Cortex of kidney (tissue), 1 donor: ENCODE measurements around the gene TIPRL.

Source experiments
- DNase-seq: peaks from one replicate; lab custom pipeline; 2025; lab: John Stamatoyannopoulos, UW

Gene TIPRL

DNA sequence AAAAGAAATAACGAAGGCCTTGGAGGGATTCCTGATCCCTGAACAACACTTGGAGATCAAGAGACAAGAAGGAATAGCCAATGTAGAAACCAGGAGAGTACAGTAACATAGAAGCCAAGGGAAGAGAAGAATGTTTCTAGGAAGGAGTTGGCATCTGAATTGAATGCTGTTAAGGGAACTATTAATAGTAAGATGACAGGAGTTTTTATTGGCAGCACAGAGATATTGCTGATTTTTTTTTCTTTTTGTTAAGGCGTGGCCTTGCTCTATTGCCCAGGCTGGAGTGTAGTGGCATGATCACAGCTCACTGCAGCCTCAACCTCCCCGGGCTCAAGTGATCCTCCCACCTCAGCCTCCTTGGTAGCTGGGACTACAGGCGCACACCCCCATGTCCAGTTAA is 37.4 kb downstream of the TIPRL start:
- DNase-seq = no peak

- DNase-seq = no peak
These were observed 38.9 kb downstream of the TIPRL start for GRCh38 chr1:168217664-168218063.

DNA sequence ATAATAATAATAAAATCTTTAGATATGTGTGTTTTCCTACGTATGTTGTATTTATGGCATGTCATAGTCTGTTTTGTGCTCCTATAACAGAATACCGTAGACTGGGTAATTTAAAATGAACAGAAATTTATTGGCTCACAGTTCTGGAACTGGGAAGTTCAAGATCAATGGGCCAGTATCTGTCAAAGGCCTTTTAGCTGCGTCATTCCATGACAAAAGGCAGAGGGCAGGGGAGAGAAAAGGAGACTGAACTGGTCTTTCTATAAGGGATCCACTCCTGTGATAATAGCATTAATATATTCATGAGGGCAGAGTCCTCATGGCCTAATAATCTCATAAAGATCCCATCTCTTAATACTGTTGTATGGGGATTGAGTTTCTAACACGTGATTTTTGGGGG is 39.9 kb downstream of the TIPRL start:
- DNase-seq = no peak

GRCh38 chr1:168220470-168220871 is 41.7 kb downstream of the TIPRL start:
- DNase-seq = no peak

DNA sequence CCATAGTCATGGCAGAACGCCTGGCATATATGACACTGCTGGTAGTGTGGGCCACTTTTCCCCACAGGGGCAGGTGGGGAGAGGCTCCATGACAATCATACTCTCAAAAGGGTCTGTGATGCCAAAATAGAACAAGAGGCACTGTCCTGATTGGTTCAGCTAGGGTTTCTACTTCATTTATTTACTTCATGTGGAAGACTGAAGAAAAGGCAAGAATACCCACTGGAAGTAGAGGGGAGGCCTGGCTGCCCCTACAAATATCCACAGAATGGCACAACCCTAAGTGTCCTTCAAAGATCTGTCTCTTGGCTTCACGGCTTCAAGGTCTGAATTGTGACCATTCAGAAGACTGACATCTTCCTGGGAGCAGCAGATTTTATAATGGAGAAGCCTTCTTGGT is 42.5 kb downstream of the TIPRL start:
- no peak for DNase-seq

- no peak for DNase-seq
These were observed 44.5 kb downstream of the TIPRL start for GRCh38 chr1:168223261-168223660.

DNA sequence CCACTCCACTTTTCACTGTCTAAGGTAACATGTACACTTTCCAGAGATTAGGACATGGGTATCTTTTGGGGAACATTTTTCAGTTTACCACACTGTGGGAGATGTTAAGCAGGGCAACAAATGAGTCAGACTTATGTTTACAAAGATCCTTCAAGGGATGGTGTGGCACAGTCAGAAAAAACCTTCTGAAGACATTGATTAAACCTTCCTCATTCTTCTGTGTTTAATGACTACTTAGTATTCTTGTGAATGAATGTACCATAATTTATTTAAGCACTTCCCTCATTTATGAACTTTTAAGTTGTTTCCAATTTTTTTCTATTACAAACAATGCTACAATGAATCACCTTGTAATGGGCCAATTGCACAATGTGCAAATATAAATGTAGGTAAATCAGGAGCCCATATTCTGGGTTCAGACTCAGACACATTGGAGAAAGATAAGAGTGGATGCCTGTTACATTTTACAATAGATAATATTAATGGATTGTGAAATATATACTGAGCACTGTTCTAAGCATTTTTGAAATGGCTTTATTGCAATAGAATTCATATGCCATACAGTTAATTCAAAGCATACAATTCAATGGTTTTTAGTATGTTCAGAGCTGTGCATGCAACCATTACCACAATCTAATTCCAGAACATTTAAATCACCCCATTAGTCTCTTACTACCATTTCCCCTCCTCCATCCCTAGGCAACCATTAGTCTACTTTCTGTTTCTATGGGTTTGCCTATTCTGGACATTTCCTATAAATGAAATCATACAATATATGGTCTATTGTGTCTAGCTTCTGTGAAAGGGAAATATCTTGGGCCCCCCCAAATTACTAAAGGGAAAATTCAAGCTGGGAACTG is 45.1 kb downstream of the TIPRL start:
- DNase-seq = no peak

DNA sequence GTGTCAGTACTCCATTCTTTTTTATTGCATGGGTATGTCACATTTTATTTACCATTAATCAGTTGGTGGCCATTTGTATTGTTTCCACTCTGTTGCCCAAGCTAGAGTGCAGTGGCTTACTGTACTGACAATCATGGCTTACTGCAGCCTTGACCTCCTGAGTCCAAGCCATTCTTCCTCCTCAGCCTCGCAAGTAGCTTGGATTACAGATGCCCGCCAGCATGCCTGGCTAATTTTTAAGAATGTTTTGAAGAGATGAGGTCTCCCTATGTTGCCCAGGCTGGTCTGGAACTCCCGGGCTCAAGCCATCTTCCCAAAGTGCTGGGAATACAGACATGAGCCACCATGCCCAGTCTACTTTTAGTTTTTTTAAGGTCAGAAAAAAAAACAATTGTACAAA is 46.2 kb downstream of the TIPRL start:
- DNase-seq = no peak

- peak; percentile 41 for DNase-seq
These were observed 46.9 kb downstream of the TIPRL start, which contains the start of gene SFT2D2 for GRCh38 chr1:168225476-168226190. SFT2D2 (plus strand) TSS chr1:168226004; CDS start chr1:168226080, 76 bp downstream.

DNA sequence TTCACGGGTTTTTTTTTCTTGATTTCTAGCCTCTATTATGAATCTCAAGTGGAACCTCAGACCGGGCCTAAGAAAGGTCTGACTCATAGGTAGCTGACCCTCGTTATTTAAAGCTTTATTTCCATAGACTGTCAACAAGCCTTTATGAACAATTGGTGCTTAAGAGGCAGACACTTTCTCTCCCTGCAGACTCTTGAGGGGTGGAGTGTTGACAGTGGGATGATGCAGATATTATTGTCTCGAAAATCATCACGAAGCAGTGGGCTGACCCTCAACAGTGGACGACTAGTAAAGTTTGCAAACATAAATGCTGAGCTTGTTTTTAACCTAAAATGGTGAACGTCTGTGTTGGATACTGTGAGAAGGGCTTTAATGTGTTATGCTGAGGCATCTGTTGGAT is 48.9 kb downstream of the TIPRL start:
- DNase-seq = no peak

DNA sequence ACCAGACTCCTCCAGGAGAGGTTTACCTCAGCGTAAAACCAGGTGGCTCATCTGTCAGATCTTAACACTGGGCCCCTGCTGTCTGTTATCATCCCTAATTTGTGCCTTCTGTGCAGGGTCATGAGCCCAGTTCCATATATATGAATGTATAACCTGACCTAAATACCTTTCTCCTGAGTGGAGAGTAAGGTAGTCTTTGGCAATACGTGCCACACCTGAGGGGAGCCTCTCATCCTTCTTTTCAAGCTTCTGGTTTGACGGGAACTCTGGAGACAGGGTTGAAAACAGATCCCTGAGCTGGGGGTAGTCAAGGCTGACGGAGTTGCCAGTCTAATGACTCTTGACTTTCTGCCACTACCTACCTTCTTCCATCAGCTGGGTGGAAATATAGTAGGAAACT is 51.1 kb downstream of the TIPRL start:
- DNase-seq = no peak

- DNase-seq = no peak
These were observed 51.9 kb downstream of the TIPRL start for GRCh38 chr1:168230709-168231108.

DNA sequence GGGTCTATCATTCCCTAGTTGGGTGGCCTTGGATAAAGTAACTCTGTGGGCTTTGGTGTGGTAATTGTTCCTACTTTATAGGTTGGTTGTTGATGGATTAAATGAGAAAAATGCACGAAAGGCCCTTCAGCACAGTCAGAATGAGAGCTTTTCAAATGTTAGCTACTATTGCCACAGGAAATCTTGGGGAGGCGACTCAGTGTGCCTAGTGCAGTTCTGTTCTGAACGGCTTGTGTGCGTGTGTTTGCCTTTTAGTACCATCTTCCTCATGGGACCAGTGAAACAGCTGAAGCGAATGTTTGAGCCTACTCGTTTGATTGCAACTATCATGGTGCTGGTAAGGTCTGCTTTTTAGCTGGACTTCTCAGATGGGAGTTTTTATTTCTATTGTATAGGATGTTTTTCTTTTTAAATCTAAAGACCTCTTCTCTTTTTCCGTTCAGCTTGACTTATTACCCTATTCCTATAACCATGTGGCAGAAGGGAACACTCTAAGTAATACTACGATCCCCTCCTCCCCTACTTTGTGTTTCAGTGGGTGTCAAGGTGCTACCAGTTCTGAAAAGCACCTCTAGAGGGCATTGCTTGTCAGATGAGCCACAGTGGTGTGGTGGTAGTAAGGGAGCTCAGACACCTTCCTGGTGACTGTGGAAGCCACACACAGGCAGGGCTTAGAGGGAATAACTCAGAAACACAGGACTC is 56.2 kb downstream of the TIPRL start:
- no peak for DNase-seq

- DNase-seq = no peak
These were observed 56.8 kb downstream of the TIPRL start for GRCh38 chr1:168235548-168235885.

DNA sequence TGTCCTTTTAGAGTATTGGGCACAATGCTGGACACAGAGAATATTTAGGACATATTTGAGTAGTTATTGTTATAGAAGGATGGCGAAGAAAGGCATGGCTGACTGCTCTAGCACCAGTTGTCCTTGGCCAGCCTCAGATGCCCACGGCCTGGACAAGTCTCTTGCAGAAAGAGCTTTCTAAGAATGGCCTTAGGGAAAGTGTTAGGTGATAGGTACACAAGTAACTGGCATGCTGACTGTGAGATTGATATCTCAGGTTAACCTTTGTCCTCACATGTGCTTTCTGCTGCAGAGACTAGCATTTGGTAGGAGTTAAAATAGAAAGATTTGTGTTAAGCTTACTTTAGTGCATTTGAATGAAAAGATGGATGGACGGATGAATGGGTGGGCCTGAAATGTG is 57.2 kb downstream of the TIPRL start:
- no peak for DNase-seq

GRCh38 chr1:168236836-168237611 is 58.3 kb downstream of the TIPRL start:
- no peak for DNase-seq

DNA sequence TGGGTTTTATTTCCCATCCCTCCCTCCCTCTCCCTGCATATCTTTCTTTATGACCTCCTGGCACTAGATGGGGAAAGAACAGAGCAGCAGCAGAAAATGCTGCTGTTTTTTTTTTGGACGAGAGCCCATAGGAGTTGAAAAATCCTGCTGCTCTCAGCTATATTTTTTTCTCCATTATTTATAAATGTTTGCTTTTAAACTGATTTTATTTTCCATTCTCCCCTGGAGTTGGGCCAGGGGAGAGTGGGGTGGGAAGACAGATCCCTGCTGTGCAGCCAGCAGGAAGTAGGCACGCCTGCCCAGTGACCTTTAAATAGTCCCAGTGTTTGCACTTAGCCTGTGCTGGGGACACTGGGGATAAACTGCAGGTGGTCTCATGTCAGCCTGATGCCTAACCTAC is 64.4 kb downstream of the TIPRL start:
- no peak for DNase-seq

DNA sequence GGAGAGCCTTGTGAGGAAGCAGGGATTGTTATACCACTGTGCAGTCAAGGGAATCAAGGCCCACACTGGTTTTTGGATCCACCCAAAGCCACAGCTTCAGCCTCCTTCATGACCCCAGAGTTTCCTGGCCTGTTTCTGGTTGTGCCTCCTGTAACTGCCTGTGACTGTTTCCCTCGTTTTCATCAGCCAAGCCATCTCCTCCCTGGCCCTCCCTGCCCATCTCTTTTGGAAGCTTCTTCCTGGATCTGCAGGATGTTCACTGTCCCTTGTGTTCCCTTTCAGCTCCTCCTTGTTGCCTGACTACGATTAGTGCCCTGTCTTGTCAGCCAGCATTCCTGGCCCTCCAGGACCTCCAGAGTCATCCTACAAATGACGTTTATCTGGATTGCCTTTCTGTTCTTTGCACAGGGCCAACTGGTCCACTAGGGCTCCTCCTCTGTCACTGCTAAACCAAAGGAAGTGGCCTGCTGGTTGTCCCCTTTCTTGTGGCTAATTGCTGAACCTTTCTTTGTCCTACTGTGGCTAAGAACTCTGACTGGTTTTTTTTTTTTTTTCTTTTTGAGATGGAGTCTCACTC is 65.0 kb downstream of the TIPRL start:
- DNase-seq = no peak

DNA sequence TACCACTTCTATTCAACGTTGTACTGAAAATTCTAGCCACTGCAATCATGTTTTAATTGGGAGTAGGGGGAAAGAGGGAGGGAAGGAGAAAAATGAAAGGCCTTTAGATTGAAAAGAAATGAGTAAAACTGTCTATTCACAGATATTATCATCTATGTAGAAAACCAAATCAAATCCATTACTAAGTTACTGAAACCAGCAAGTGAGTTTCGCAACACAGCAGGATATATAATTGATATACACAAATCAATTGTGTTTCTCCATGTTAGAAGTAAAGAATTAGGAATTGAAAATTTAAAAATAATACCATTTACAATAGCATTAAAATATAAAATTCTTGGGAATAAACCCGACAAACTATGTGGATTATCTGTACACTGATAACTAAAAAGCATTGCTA is 66.3 kb downstream of the TIPRL start:
- DNase-seq = no peak

DNA sequence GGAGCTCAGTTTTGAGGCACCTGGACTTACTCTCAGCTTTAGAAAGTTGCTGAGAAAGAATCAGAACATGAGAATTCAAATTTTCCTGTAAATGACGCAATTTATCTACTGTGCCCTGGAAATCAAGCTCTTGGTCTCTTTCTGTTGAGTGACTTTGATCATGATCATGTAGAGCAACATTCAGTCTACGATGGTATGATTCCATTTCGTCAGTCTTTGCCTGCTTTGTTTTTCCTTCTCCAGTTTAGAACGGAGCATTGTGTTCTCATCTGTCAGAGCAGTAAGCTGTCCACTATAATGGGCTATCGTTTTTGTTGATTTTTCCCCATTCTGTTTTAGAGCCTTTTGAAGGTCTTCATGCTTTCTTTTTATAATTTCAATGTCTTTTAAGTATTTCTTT is 67.7 kb downstream of the TIPRL start:
- no peak for DNase-seq
